CD14-positive monocyte (primary cell): Measurements from ENCODE around the gene SLC10A6. TPM values are rescaled to one million over a fixed set of nuclear protein-coding genes. Genes with fewer than 3 reads are reported as not detected.

Experiments
- DNase-seq, 3 donors: peaks; one replicate each; pipeline ENCODE4 v3.0.0-alpha.2; 2011 to 2022
- H2AFZ ChIP-seq: 2 replicates; pipeline ENCODE4 v1.6.0; 2012; ENCODE audit warnings: mild to moderate bottlenecking, low read depth, low read length, inconsistent platforms; ENCODE audit not compliant: insufficient read depth, poor library complexity, severe bottlenecking
- H3K27ac ChIP-seq, 2 donors: 1 replicate in 1 of 2; 2 replicates in 1 of 2; pipeline ENCODE4 v1.5.1; 2012 to 2013; ENCODE audit warnings: low read length in 2 of 2, control low read depth in 1 of 2, inconsistent platforms in 1 of 2, low read depth in 1 of 2, mild to moderate bottlenecking in 1 of 2
- H3K27me3 ChIP-seq, 2 donors: one replicate each; pipeline versions ENCODE4 v1.6.0 to v1.6.1; 2011 to 2013; ENCODE audit warnings: low read length in 2 of 2; ENCODE audit not compliant: control insufficient read depth in 2 of 2, insufficient read depth in 2 of 2
- H3K36me3 ChIP-seq, 2 donors: replicated peaks in 1 of 2; 1 replicate in 1 of 2; 2 replicates in 1 of 2; pipeline versions ENCODE4 v1.5.1 to v1.6.1; 2012 to 2013; ENCODE audit warnings: low read length in 2 of 2, control low read depth in 1 of 2, inconsistent platforms in 1 of 2, mild to moderate bottlenecking in 1 of 2; ENCODE audit not compliant: insufficient read depth in 2 of 2, control insufficient read depth in 1 of 2
- H3K4me1 ChIP-seq, 2 donors: 1 replicate in 1 of 2; 2 replicates in 1 of 2; pipeline versions ENCODE4 v1.5.1 to v1.6.1; 2012 to 2013; ENCODE audit warnings: low read length in 2 of 2, control low read depth in 1 of 2, inconsistent platforms in 1 of 2, mild to moderate bottlenecking in 1 of 2, moderate library complexity in 1 of 2; ENCODE audit not compliant: insufficient read depth in 2 of 2, control insufficient read depth in 1 of 2
- H3K4me2 ChIP-seq: replicated peaks from 2 replicates; pipeline ENCODE3; 2012; ENCODE audit warnings: low read length, moderate library complexity, mild to moderate bottlenecking; ENCODE audit not compliant: poor library complexity, severe bottlenecking; ENCODE audit errors: extremely low read depth
- H3K4me3 ChIP-seq, 3 experiments: fragments of 200-600 bp in 1 of 3; sonication (generic) in 1 of 3; replicated peaks in 1 of 3; 1 replicate in 2 of 3; 2 replicates in 1 of 3; pipeline ENCODE4 v1.5.1; 2011 to 2013; ENCODE audit warnings: low read length in 3 of 3, mild to moderate bottlenecking in 3 of 3, control low read depth in 2 of 3, low read depth in 2 of 3, inconsistent platforms in 1 of 3, moderate library complexity in 1 of 3
- H3K79me2 ChIP-seq: 2 replicates; pipeline ENCODE4 v1.6.0; 2012; ENCODE audit warnings: mild to moderate bottlenecking, control low read depth, inconsistent platforms, low read length, moderate library complexity; ENCODE audit not compliant: insufficient read depth
- H3K9ac ChIP-seq: 2 replicates; pipeline ENCODE4 v1.6.0; 2017; ENCODE audit warnings: low read length, mild to moderate bottlenecking; ENCODE audit not compliant: insufficient read depth, poor library complexity, severe bottlenecking
- H3K9me3 ChIP-seq, 2 donors: replicated peaks in 1 of 2; 1 replicate in 1 of 2; 2 replicates in 1 of 2; pipeline versions ENCODE4 v1.5.1 to v1.6.1; 2012 to 2013; ENCODE audit warnings: low read length in 2 of 2, control low read depth in 1 of 2; ENCODE audit not compliant: control insufficient read depth in 1 of 2, insufficient read depth in 1 of 2
- H4K20me1 ChIP-seq: 2 replicates; pipeline ENCODE4 v1.6.0; 2012; ENCODE audit warnings: mild to moderate bottlenecking, low read length, control low read depth, moderate library complexity; ENCODE audit not compliant: insufficient read depth
- H3K27ac Mint-ChIP-seq, 7 donors: one replicate each; pipeline ENCODE4 v1.8.0; 2020; ENCODE audit warnings: mild to moderate bottlenecking in 7 of 7, mixed read lengths in 7 of 7, moderate library complexity in 6 of 7, inconsistent platforms in 2 of 7
- H3K27me3 Mint-ChIP-seq, 3 donors: one replicate each; pipeline ENCODE4 v1.8.0; 2021 to 2022; ENCODE audit warnings: low read depth in 3 of 3, mild to moderate bottlenecking in 3 of 3, mixed read lengths in 3 of 3, moderate library complexity in 3 of 3, inconsistent platforms in 1 of 3
- H3K36me3 Mint-ChIP-seq, 2 donors: one replicate each; pipeline ENCODE4 v1.8.0; 2020; ENCODE audit warnings: mixed read lengths in 2 of 2, inconsistent platforms in 1 of 2, mild to moderate bottlenecking in 1 of 2
- H3K4me1 Mint-ChIP-seq: one replicate; pipeline ENCODE4 v1.8.0; 2020; ENCODE audit warnings: mild to moderate bottlenecking, mixed read lengths
- H3K4me3 Mint-ChIP-seq, 2 donors: one replicate each; pipeline ENCODE4 v1.8.0; 2020; ENCODE audit warnings: mild to moderate bottlenecking in 2 of 2, mixed read lengths in 2 of 2, moderate library complexity in 1 of 2
- H3K9me3 Mint-ChIP-seq, 7 donors: one replicate each; pipeline ENCODE4 v1.8.0; 2020 to 2022; ENCODE audit warnings: mixed read lengths in 7 of 7, mild to moderate bottlenecking in 6 of 7, moderate library complexity in 6 of 7, inconsistent platforms in 2 of 7
- CTCF ChIP-seq: fragments of 200-600 bp; IDR thresholded peaks from one replicate; pipeline ENCODE4 v1.8.0; 2022; ENCODE audit warnings: antibody characterized with exemption, mild to moderate bottlenecking
- WGBS: methylation state at CpG from one replicate; pipeline ENCODE4 v1.1.5; 2013; ENCODE audit warnings: missing lambda C conversion rate; ENCODE audit not compliant: insufficient coverage; 5-methylcytosine and 5-hydroxymethylcytosine counted together
- intact Hi-C, 2 donors: fragments of 100-400 bp; cut with micrococcal nuclease; formaldehyde crosslinking; loops; one replicate each; pipeline versions ENCODE4 v1.15.0 to v1.15.1; 2023
- polyA plus RNA-seq, 3 donors: library from polyadenylated mRNA; depleted of rRNA in 1 of 3; unstranded in 2 of 3; stranded (reverse) in 1 of 3; fragments of 300-500 nt in 2 of 3; fragments of >200 nt in 1 of 3; fragmentation: Illumina TruSeq in 2 of 3; gene quantifications; 1 replicate in 2 of 3; 2 replicates in 1 of 3; pipeline ENCODE4 v1.2.3, GENCODE V29; 2012 to 2021

SLC10A6 gene
- polyA plus RNA-seq, 3 donors, result 0.08 TPM; not detected in 2

DNA sequence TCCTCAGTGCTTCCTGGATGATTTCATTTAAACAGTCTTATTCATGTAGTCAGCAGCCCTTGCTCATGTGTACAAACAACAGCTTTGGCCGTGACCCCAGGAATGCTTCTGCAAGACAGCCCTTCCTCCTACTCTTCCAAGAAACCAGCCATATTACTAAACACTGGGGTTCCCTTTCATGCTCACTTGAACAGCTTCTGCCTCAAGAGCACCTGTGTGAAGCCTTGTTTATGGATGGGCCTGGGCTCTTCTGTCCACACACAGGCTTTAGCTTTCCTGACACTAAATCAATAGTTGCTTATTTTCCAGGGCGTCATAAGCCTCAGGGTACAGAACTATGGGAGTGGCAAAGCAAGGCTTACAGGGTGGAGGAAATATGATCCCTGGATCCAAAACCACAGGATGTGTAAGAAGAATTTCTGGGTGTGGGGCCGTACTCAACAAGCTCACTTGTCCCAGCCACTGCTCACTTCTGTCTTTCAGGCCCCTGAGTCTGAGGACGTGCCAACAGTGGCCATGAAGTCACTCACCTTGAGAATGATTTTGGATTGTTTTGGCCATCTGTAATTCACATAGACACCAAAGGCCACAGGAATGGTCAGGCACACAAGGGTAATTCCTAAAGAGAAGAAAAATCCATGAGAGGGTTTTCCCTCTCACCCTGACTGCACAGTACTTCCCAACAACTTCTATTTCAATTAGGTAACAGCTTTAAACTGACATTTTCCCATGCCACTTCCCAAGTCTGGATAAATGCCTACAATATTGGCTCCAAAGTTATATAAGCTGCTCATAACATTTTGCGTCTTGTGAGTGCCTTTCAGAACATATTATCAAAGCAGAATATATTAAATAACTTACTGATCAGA, 17.7 kb downstream of the SLC10A6 start:
- DNase-seq, result no peak
- H3K27me3 ChIP-seq, result no peaks in the 10 kb centered on the region
- no peaks in the 10 kb centered on the region for H3K9me3 ChIP-seq
- Mint-ChIP-seq H3K4me1 (no peaks in the 10 kb centered on the region), H3K4me3 (no peak overlapping the region), H3K36me3 (no peaks in the 10 kb centered on the region), H3K27me3 (no peaks in the 10 kb centered on the region), H3K27ac (no peak overlapping the region), H3K9me3 (peaks cover 0 to 10% (median 0%) of the 10 kb centered on the region in 7 donors)
- H2AFZ ChIP-seq, result no peak overlapping the region
- TF ChIP-seq CTCF, result no peak
- H3K4me2 ChIP-seq, result no peak overlapping the region
- intact Hi-C loops, result no loop called here
- 80% methylated on average over 3 of the region's 5 CpGs for WGBS
- H4K20me1 ChIP-seq, result no peaks in the 10 kb centered on the region
- H3K36me3 ChIP-seq, result no peaks in the 10 kb centered on the region
- H3K27ac ChIP-seq, result no peak overlapping the region
- no peak overlapping the region for H3K9ac ChIP-seq
- H3K79me2 ChIP-seq, result no peaks in the 10 kb centered on the region
- no peaks in the 10 kb centered on the region for H3K4me1 ChIP-seq
- no peak overlapping the region for H3K4me3 ChIP-seq

GRCh38 chr4:86825511-86825910, 23.7 kb downstream of the SLC10A6 start:
- no peak for DNase-seq
- Histone ChIP-seq H3K9ac (no peak overlapping the region), H3K4me3 (no peak overlapping the region), H3K4me2 (no peak overlapping the region), H3K36me3 (no peaks in the 10 kb centered on the region), H2AFZ (no peak overlapping the region), H4K20me1 (no peaks in the 10 kb centered on the region), H3K27ac (no peak overlapping the region), H3K9me3 (no peaks in the 10 kb centered on the region), H3K27me3 (no peaks in the 10 kb centered on the region), H3K79me2 (no peaks in the 10 kb centered on the region), H3K4me1 (no peaks in the 10 kb centered on the region)
- Mint-ChIP-seq H3K4me3 (no peak overlapping the region), H3K36me3 (no peaks in the 10 kb centered on the region), H3K4me1 (no peaks in the 10 kb centered on the region), H3K27ac (no peak overlapping the region), H3K9me3 (peaks cover 0 to 14% (median 0%) of the 10 kb centered on the region in 7 donors), H3K27me3 (peaks cover 0 to 2% (median 0%) of the 10 kb centered on the region in 3 donors)
- intact Hi-C loops, result no loop called here
- 93% methylated on average over 3 of the region's 3 CpGs for WGBS
- TF ChIP-seq CTCF, result no peak
